ENCODE data around the gene MICU1. TPM values are rescaled to one million over a fixed set of nuclear protein-coding genes. Genes with fewer than 3 reads are reported as not detected.

The MICU1 gene
- total RNA-seq, 2 donors from 2014 or later, result 44.3 to 51.8 TPM

DNA sequence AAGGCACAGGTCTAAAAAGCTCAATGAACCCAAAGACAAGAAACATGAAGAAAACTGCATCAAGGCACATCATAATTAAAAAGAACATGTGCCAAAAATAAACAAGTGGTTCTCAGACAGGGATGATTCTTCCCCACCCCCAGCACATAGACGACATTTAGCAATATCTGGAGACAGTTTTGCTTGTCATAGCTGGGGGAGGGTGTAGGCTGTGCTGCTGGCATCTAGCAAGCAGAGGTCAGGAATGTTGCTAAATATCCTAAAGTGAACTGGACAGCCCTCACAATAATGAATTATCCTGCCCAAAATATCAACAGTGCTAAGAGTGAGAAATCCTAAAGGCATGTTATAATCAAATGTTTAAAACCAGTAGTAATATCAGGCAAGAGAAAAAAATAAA is 122.6 kb downstream of the MICU1 start:
- intact Hi-C loops (cut with DNase I), result no loop called here
- Histone ChIP-seq H3K9me3 (no peaks in the 10 kb centered on the region), H3K27me3 (no peaks in the 10 kb centered on the region), H3K4me3 (no peak overlapping the region), H3K4me1 (no peaks in the 10 kb centered on the region), H3K27ac (no peak overlapping the region), H3K9ac (ENCODE audit: low read depth in 2 of 2, low read length in 2 of 2) (no peak overlapping the region), H3K36me3 (no peaks in the 10 kb centered on the region)
- TF ChIP-seq, protein P1, sequence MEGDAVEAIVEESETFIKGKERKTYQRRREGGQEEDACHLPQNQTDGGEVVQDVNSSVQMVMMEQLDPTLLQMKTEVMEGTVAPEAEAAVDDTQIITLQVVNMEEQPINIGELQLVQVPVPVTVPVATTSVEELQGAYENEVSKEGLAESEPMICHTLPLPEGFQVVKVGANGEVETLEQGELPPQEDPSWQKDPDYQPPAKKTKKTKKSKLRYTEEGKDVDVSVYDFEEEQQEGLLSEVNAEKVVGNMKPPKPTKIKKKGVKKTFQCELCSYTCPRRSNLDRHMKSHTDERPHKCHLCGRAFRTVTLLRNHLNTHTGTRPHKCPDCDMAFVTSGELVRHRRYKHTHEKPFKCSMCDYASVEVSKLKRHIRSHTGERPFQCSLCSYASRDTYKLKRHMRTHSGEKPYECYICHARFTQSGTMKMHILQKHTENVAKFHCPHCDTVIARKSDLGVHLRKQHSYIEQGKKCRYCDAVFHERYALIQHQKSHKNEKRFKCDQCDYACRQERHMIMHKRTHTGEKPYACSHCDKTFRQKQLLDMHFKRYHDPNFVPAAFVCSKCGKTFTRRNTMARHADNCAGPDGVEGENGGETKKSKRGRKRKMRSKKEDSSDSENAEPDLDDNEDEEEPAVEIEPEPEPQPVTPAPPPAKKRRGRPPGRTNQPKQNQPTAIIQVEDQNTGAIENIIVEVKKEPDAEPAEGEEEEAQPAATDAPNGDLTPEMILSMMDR (IDR thresholded peaks at IDR 0.05), result no peak
- DNase-seq, result no peak

DNA sequence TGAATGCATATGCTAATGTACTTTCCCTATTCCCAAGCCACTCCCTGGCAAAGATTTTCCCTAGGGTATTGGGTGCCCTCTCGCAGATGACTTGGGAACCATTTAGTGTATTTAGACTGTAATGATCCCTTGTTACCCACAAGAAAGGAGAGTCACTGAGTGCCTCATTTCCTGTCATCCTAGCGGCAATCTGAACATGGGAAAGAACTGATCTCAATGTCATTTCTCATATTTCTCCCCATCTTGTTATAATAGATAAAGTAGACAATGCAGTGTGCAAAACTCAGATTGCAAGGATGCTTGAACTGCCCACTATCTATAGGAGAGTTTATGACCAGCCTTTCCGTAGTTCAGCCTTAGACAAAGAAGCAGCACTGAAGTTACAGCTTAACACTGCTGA is 123.3 kb downstream of the MICU1 start:
- Histone ChIP-seq H3K9me3 (no peaks in the 10 kb centered on the region), H3K27me3 (no peaks in the 10 kb centered on the region), H3K4me1 (no peaks in the 10 kb centered on the region), H3K27ac (no peak overlapping the region), H3K4me3 (no peak overlapping the region), H3K9ac (ENCODE audit: low read depth in 2 of 2, low read length in 2 of 2) (no peak overlapping the region), H3K36me3 (no peaks in the 10 kb centered on the region)
- intact Hi-C loops (cut with DNase I), result no loop called here
- DNase-seq, result no peak
- TF ChIP-seq, protein P1 (IDR thresholded peaks at IDR 0.05), result no peak

DNA sequence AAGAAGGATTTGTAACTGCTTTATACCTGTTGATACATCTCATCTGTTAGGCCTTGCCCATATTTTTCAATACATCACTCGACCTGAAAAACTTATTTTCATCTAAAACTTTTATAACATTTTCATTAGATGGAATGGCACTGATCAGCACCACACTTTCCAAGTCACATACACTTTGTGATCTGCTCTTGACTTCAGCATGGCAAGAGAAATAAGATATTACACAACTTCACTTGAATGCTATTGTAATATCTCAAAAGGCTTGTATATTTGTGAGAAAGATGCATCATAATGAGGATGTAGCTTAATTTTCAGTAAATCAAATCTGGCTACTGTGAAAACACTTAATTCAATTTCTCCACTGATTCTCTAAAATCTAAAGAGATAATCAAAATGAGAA is 126.2 kb downstream of the MICU1 start:
- DNase-seq, result no peak
- TF ChIP-seq, protein P1 (IDR thresholded peaks at IDR 0.05), result no peak
- Histone ChIP-seq H3K27ac (no peak overlapping the region), H3K4me3 (no peak overlapping the region), H3K36me3 (no peaks in the 10 kb centered on the region), H3K9me3 (no peaks in the 10 kb centered on the region), H3K9ac (ENCODE audit: low read depth in 2 of 2, low read length in 2 of 2) (no peak overlapping the region), H3K27me3 (no peaks in the 10 kb centered on the region), H3K4me1 (no peaks in the 10 kb centered on the region)
- intact Hi-C loops (cut with DNase I), result no loop called here

DNA sequence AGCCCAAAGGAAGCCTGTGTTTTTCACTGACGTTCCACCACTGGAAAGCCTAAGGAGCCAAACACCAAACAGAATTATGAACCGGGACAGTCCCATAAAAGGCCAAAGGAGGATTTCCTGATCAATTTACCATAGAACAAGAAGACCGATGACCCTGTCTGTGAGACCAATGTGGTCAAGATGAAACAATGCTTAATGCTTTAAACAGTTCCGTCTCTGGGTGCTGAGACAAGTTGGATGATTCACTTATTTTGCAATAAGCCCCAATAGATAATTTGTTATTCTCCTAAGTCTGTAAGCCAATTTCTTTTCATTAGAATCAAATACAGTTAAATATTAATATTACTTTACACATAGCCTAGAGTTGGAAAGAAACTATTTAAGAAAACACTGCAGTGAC is 134.9 kb downstream of the MICU1 start:
- intact Hi-C loops (cut with DNase I), result no loop called here
- Histone ChIP-seq H3K4me1 (no peaks in the 10 kb centered on the region), H3K9ac (ENCODE audit: low read depth in 2 of 2, low read length in 2 of 2) (no peak overlapping the region)

DNA sequence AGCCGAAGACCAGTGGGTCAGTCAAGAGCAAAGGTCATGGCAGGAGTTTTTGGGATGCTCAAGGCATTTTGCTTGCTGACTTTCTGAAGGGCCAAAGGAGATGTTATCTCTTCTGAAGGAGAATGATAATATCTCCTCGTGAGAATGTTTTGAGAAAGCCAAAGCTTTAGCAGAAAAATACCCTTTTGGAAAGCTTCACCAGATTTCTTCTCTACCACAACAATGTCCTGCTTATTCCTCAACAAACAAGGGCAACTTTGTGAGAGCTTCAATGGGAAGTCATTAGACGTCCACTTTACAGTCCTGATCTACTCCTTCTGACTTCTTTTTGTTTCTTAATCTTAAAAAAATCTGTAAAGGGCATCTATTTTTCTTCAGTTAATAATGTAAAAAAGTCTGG is 138.4 kb downstream of the MICU1 start:
- no peaks in the 10 kb centered on the region for H3K27me3 ChIP-seq
- no peaks in the 10 kb centered on the region for H3K9me3 ChIP-seq
- TF ChIP-seq, protein P1 (IDR thresholded peaks at IDR 0.05), result no peak
- intact Hi-C loops (cut with DNase I), result no loop called here
- no peak overlapping the region for H3K9ac ChIP-seq (ENCODE audit: low read depth in 2 of 2, low read length in 2 of 2)
- DNase-seq, result no peak
- H3K36me3 ChIP-seq, result no peaks in the 10 kb centered on the region
- H3K4me3 ChIP-seq, result no peak overlapping the region
- H3K4me1 ChIP-seq, result no peaks in the 10 kb centered on the region
- no peak overlapping the region for H3K27ac ChIP-seq

More for the DNA sequence above, 134.9 kb downstream of the MICU1 start:
- H3K36me3 ChIP-seq, result no peaks in the 10 kb centered on the region
- H3K27ac ChIP-seq, result no peak overlapping the region
- no peaks in the 10 kb centered on the region for H3K9me3 ChIP-seq
- H3K4me3 ChIP-seq, result no peak overlapping the region
- H3K27me3 ChIP-seq, result no peaks in the 10 kb centered on the region
- TF ChIP-seq, protein P1 (IDR thresholded peaks at IDR 0.05), result no peak
- no peak for DNase-seq

DNA sequence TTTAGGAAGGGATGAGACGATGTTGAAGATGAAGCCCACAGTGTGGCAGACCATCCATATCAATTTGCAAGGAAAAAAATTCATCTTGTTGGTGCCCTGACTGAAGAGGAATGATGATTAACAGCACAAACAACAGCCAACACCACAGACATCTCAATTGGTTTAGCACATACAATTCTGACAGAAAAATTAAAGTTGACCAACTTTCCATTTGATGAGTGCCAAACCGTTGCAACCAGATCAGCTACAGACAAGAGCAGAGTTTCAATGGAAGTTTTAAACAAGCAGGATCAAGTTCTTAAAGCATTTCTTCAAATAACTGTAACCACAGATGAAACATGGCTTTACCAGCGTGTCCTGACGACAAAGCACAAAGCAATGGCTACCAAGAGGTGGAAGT is 138.8 kb downstream of the MICU1 start:
- Histone ChIP-seq H3K4me1 (no peaks in the 10 kb centered on the region), H3K27ac (no peak overlapping the region), H3K36me3 (no peaks in the 10 kb centered on the region), H3K9me3 (no peaks in the 10 kb centered on the region), H3K4me3 (no peak overlapping the region), H3K27me3 (no peaks in the 10 kb centered on the region), H3K9ac (ENCODE audit: low read depth in 2 of 2, low read length in 2 of 2) (no peak overlapping the region)
- TF ChIP-seq, protein P1 (IDR thresholded peaks at IDR 0.05), result no peak
- intact Hi-C loops (cut with DNase I), result no loop called here
- DNase-seq, result no peak

All from colonic mucosa (tissue), 4 donors.